Measurements from ENCODE around the gene MCCC1.

GRCh38 chr3:183120538-183121215 is 21.4 kb upstream of the MCCC1 start:
- no peak for TF ChIP-seq CTCF (IDR thresholded peaks at IDR 0.05; ENCODE audit: low read length)
- no peak for TF ChIP-seq EZH2 (optimal IDR thresholded peaks at IDR 0.05; ENCODE audit: low read depth, low read length)

Data from MM.1S (cell line).